HepG2 (cell line): Measurements from ENCODE around the gene LGALS3. TPM values are rescaled to one million over a fixed set of nuclear protein-coding genes. Genes with fewer than 3 reads are reported as not detected.

Source experiments
- ARNT2 ChIP-seq: sonication (generic); formaldehyde crosslinking; IDR thresholded peaks from 2 replicates; pipeline ENCODE4 v1.8.0; 2022; ENCODE audit warnings: mild to moderate bottlenecking, low read depth, missing genetic modification reagents, moderate library complexity
- ATF3 ChIP-seq: sonication (generic); formaldehyde crosslinking; IDR thresholded peaks from 2 replicates; pipeline ENCODE4 v1.4.0; 2020; ENCODE audit warnings: missing genetic modification reagents
- CENPT ChIP-seq: sonication (generic); formaldehyde crosslinking; IDR thresholded peaks from 2 replicates; pipeline ENCODE4 v1.8.0; 2022; ENCODE audit warnings: low read depth, mild to moderate bottlenecking, moderate library complexity, missing genetic modification reagents
- DDIT3 ChIP-seq: sonication (generic); formaldehyde crosslinking; IDR thresholded peaks from 2 replicates; pipeline ENCODE4 v1.4.0; 2020; ENCODE audit warnings: mild to moderate bottlenecking, missing genetic modification reagents
- FOXJ3 ChIP-seq: sonication (generic); formaldehyde crosslinking; IDR thresholded peaks from 2 replicates; pipeline ENCODE4 v1.4.0; 2020; ENCODE audit warnings: missing genetic modification reagents, mild to moderate bottlenecking, borderline replicate concordance
- HDAC1 ChIP-seq: sonication (generic); formaldehyde crosslinking; IDR thresholded peaks from 2 replicates; pipeline ENCODE4 v1.5.1; 2020; ENCODE audit warnings: mild to moderate bottlenecking, missing genetic modification reagents
- HIVEP1 ChIP-seq: sonication (generic); formaldehyde crosslinking; IDR thresholded peaks from 2 replicates; pipeline ENCODE4 v1.4.0; 2020; ENCODE audit warnings: mild to moderate bottlenecking, missing genetic modification reagents
- KAT7 ChIP-seq: IDR thresholded peaks from 2 replicates; pipeline ENCODE4 v1.6.1; 2018; ENCODE audit warnings: borderline replicate concordance, missing compliant biosample characterization
- KLF9 ChIP-seq: IDR thresholded peaks from 2 replicates; pipeline ENCODE4 v1.6.1; 2016; ENCODE audit warnings: low read depth
- LCORL ChIP-seq, 2 experiments: fragments of 450-650 bp in 1 of 2; sonication (generic) in 1 of 2; formaldehyde crosslinking in 1 of 2; IDR thresholded peaks; 2 replicates each; pipeline versions ENCODE4 v1.5.0 to v1.6.1; 2017 to 2020; ENCODE audit warnings: antibody characterized with exemption in 1 of 2, missing genetic modification reagents in 1 of 2
- MAX ChIP-seq: IDR thresholded peaks from 2 replicates; pipeline ENCODE4 v1.6.1; 2012; ENCODE audit warnings: inconsistent platforms
- MEF2D ChIP-seq: sonication (generic); formaldehyde crosslinking; IDR thresholded peaks from 2 replicates; pipeline ENCODE4 v1.5.1; 2020; ENCODE audit warnings: mild to moderate bottlenecking, missing genetic modification reagents
- PHF8 ChIP-seq: sonication (generic); formaldehyde crosslinking; IDR thresholded peaks from 2 replicates; pipeline ENCODE4 v1.5.0; 2020; ENCODE audit warnings: missing genetic modification reagents
- POGZ ChIP-seq: sonication (generic); formaldehyde crosslinking; IDR thresholded peaks from 2 replicates; pipeline ENCODE4 v1.4.0; 2020; ENCODE audit warnings: mild to moderate bottlenecking, missing genetic modification reagents
- SATB2 ChIP-seq: sonication (generic); formaldehyde crosslinking; IDR thresholded peaks from 2 replicates; pipeline ENCODE4 v1.5.0; 2020; ENCODE audit warnings: missing genetic modification reagents
- SKIL ChIP-seq: sonication (generic); formaldehyde crosslinking; IDR thresholded peaks from 2 replicates; pipeline ENCODE4 v1.8.0; 2022; ENCODE audit warnings: missing genetic modification reagents, mild to moderate bottlenecking, moderate library complexity, borderline replicate concordance
- SMAD9 ChIP-seq: sonication (generic); formaldehyde crosslinking; IDR thresholded peaks from 2 replicates; pipeline ENCODE4 v1.5.1; 2020; ENCODE audit warnings: mild to moderate bottlenecking, missing genetic modification reagents
- TBL1XR1 ChIP-seq: fragments of 150-350 bp; IDR thresholded peaks from 2 replicates; pipeline ENCODE4 v1.6.1; 2014; ENCODE audit warnings: borderline replicate concordance, low read length; ENCODE audit not compliant: partially characterized antibody
- THAP7 ChIP-seq: sonication (generic); formaldehyde crosslinking; IDR thresholded peaks from 2 replicates; pipeline ENCODE4 v1.8.1; 2023; ENCODE audit warnings: mild to moderate bottlenecking, missing genetic modification reagents
- ZFX ChIP-seq: sonication (generic); formaldehyde crosslinking; IDR thresholded peaks from 2 replicates; pipeline ENCODE4 v1.4.0; 2020; ENCODE audit warnings: mild to moderate bottlenecking, low read depth, missing genetic modification reagents, moderate library complexity
- ZNF337 ChIP-seq: sonication (generic); formaldehyde crosslinking; IDR thresholded peaks from 2 replicates; pipeline ENCODE4 v1.5.1; 2020; ENCODE audit warnings: missing genetic modification reagents, low read depth, mild to moderate bottlenecking, borderline replicate concordance
- ZNF33A ChIP-seq: sonication (generic); formaldehyde crosslinking; IDR thresholded peaks from 2 replicates; pipeline ENCODE4 v1.5.1; 2020; ENCODE audit warnings: missing genetic modification reagents, mild to moderate bottlenecking, moderate library complexity, borderline replicate concordance
- polyA plus RNA-seq, 8 experiments: library from polyadenylated mRNA; depleted of rRNA in 3 of 8; stranded (reverse) in 7 of 8; unstranded in 1 of 8; fragments of >200 nt; fragmentation: Illumina TruSeq in 4 of 8; extraction: Trizol in 4 of 8; gene quantifications; 2 replicates each; pipeline versions ENCODE4 v1.2.1 to v1.2.3, GENCODE V29; 2011 to 2016; ENCODE audit warnings: low read depth in 4 of 8, missing spikeins in 1 of 8, mixed read lengths in 1 of 8; ENCODE audit not compliant: insufficient read depth in 1 of 8
- total RNA-seq, 5 experiments: library from RNA; depleted of rRNA; stranded (reverse); fragments of >200 nt; fragmentation: Illumina TruSeq; extraction: Trizol; gene quantifications; 2 replicates each; pipeline ENCODE4 v1.2.3, GENCODE V29; 2016; ENCODE audit warnings: low read depth in 1 of 5
- TF ChIP-seq, protein P1 (sequence below): sonication (generic); formaldehyde crosslinking; IDR thresholded peaks from 2 replicates; pipeline ENCODE4 v1.4.0; 2020; ENCODE audit warnings: missing genetic modification reagents

Gene LGALS3
- total and polyA plus RNA-seq, 2 of the 13 experiments (the other 11 are each of a cell fraction or from before 2014, with no cell fraction given): 5.0 to 97.4 TPM

DNA sequence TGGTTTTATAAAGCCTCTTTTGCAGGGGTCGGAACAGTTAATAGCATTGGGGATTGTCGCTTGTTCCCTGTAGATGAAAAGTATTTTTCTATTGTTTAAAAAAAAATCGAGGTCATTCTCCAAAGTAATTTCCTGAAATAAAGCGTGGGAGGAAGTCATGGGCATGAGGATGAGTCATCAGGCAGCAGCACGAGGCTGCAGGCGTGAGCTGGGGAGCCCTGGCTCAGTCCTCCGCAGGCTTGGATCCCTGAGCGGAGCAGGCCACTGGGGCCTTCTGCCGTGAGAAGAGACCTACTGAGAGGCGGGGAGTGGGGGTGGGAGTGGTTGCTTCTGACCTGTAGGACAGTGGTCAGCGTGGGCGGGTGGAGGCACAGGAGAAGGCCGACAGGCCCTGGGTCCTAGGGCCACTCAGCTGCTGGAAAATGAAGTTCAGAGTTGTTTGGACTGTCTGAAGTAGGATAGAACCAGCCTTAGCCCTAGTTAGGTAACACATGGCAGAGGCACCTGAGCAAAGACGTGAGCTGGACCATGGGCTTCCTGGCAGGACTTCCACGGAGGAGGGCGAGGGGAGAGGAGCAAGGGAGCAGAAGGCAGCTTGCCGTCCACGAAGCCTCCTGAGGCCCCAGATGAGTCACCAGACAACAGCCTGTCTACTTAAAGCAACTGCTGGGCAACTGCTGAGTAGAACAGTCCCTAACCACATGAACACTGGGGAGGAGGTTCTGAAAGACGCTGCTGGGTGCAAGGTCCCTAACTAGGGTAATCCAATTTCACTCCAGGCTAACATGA is 21.1 kb upstream of the LGALS3 start (continued):
- TF ChIP-seq MEF2D (CRISPR knock-in tag): peak; percentile 75
- TF ChIP-seq KAT7 (CRISPR knock-in tag): no peak
- peak; percentile 56; the same call in 1 of the 2 replicates for TF ChIP-seq SMAD9 (CRISPR knock-in tag)
- TF ChIP-seq, protein P1, sequence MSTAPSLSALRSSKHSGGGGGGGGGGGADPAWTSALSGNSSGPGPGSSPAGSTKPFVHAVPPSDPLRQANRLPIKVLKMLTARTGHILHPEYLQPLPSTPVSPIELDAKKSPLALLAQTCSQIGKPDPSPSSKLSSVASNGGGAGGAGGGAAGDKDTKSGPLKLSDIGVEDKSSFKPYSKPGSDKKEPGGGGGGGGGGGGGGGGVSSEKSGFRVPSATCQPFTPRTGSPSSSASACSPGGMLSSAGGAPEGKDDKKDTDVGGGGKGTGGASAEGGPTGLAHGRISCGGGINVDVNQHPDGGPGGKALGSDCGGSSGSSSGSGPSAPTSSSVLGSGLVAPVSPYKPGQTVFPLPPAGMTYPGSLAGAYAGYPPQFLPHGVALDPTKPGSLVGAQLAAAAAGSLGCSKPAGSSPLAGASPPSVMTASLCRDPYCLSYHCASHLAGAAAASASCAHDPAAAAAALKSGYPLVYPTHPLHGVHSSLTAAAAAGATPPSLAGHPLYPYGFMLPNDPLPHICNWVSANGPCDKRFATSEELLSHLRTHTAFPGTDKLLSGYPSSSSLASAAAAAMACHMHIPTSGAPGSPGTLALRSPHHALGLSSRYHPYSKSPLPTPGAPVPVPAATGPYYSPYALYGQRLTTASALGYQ (CRISPR knock-in tag): no peak
- TF ChIP-seq POGZ (CRISPR knock-in tag): peak; percentile 51; the same call in 1 of the 2 replicates
- TF ChIP-seq ARNT2 (CRISPR knock-in tag): peak; percentile 67; the same call in 1 of the 2 replicates
- TF ChIP-seq SATB2 (CRISPR knock-in tag): 0 out of 2 replicates have a peak, but pooled peaks have one; percentile 43
- peak; percentile 72 for TF ChIP-seq HDAC1 (CRISPR knock-in tag)
- TF ChIP-seq MAX: peak; percentile 98
- TF ChIP-seq KLF9 (CRISPR knock-in tag): no peak
- TF ChIP-seq TBL1XR1: no peak
- 0 out of 2 replicates have a peak, but pooled peaks have one; percentile 39 for TF ChIP-seq FOXJ3
- TF ChIP-seq PHF8: peak; percentile 71; the same call in 1 of the 2 replicates
- peak; percentile 97 for TF ChIP-seq ZFX (CRISPR knock-in tag)
- peak; percentile 84 for TF ChIP-seq HIVEP1 (CRISPR knock-in tag)
- TF ChIP-seq ZNF337 (CRISPR knock-in tag): peak; percentile 92; the same call in 1 of the 2 replicates
- TF ChIP-seq CENPT (CRISPR knock-in tag): no peak
- TF ChIP-seq ATF3: peak; percentile 99
- no peak for TF ChIP-seq DDIT3 (CRISPR knock-in tag)
- TF ChIP-seq THAP7 (CRISPR knock-in tag): 0 out of 2 replicates have a peak, but pooled peaks have one; percentile 34
- 0 out of 2 replicates have a peak, but pooled peaks have one; percentile 41 for TF ChIP-seq ZNF33A (CRISPR knock-in tag)
- 0 out of 2 replicates have a peak, but pooled peaks have one; percentile 6 for TF ChIP-seq SKIL
- 0 out of 2 replicates have a peak, but pooled peaks have one; percentile 9 for TF ChIP-seq LCORL (IDR thresholded peaks at IDR 0.05)
- TF ChIP-seq LCORL (CRISPR knock-in tag; IDR thresholded peaks at IDR 0.05): 0 out of 2 replicates have a peak, but pooled peaks have one; percentile 37
